Left lung (tissue), 14 donors: ENCODE results near the gene RND1. TPM values are rescaled to one million over a fixed set of nuclear protein-coding genes. Genes with fewer than 3 reads are reported as not detected.
A peak's percentile ranks its signal among the peaks of the same experiment; 100 is the strongest.
"Not testable (repeated sequence)": the region's sequence is repeated elsewhere in the genome, so short reads cannot be mapped to it uniquely, and the experiment has no call there.

Source experiments
- ATAC-seq: fragments of 200-7000 bp; cut with Tn5 transposase; one replicate; pipeline ENCODE4 v1.9.1; 2020; ENCODE audit warnings: moderate library complexity
- DNase-seq, 4 donors: peaks; one replicate each; pipeline ENCODE4 v3.0.0-alpha.2; 2013 to 2020
- H3K27ac ChIP-seq, 2 donors: fragments of 200-600 bp; sonication (generic) in 1 of 2; one replicate each; pipeline versions ENCODE4 v1.5.0 to v1.8.0; 2020 to 2021
- H3K27me3 ChIP-seq, 2 donors: fragments of 200-600 bp; sonication (generic) in 1 of 2; one replicate each; pipeline versions ENCODE4 v1.5.0 to v1.8.0; 2020 to 2021
- H3K36me3 ChIP-seq, 2 donors: fragments of 200-600 bp; sonication (generic) in 1 of 2; one replicate each; pipeline versions ENCODE4 v1.5.0 to v1.8.0; 2020 to 2021
- H3K4me1 ChIP-seq, 2 donors: fragments of 200-600 bp; one replicate each; pipeline ENCODE4 v1.8.0; 2021
- H3K4me3 ChIP-seq, 2 donors: fragments of 200-600 bp; sonication (generic) in 1 of 2; one replicate each; pipeline versions ENCODE4 v1.5.0 to v1.8.0; 2020 to 2021; ENCODE audit warnings: mild to moderate bottlenecking in 1 of 2
- H3K9me3 ChIP-seq, 2 donors: fragments of 200-600 bp; sonication (generic) in 1 of 2; one replicate each; pipeline versions ENCODE4 v1.5.0 to v1.8.0; 2020 to 2021
- intact Hi-C, 2 donors: fragments of 100-400 bp; cut with DNase I; formaldehyde crosslinking; loops; one replicate each; pipeline versions ENCODE4 v1.11.2 to v1.14.2; 2022
- long read RNA-seq, 12 donors: library from polyadenylated mRNA in 2 of 12; unstranded in 2 of 12; transcript quantifications; one replicate each; pipeline ENCODE4 v2.0.0 and lab custom pipeline, GENCODE V29; 2019 to 2026
- polyA plus RNA-seq, 6 donors: library from polyadenylated mRNA; unstranded; fragments of 120-200 nt; gene quantifications; one replicate each; pipeline ENCODE4 v1.2.1, GENCODE V29; 2013; ENCODE audit not compliant: insufficient read length in 6 of 6
- total RNA-seq, 2 donors: library from RNA; stranded (reverse); fragmentation: NEBNext Ultra II Directional; extraction: Animal tissue kit (Norgen Biotek cat#: 25700); gene quantifications; one replicate each; pipeline ENCODE4 v1.2.1, GENCODE V29; 2021
- TF ChIP-seq, protein P1 (sequence below), 2 donors: fragments of 200-600 bp; sonication (generic) in 1 of 2; IDR thresholded peaks; one replicate each; pipeline versions ENCODE4 v1.5.0 to v1.8.0; 2021; ENCODE audit warnings: antibody characterized with exemption in 2 of 2
- donor health status: DM: no; HTN: yes; CAD: no.
- donor health status: DM: no; HTN: no; CAD: no.

RND1 gene
- total RNA-seq = 10 to 100 TPM in 1 of 2 donors, 1 to 10 TPM in 1; 4.0 to 28.1 TPM
- 1 to 10 TPM; 1.8 to 4.9 (median 2.3) TPM for polyA plus RNA-seq
- long read RNA-seq, donor 1 = 0 reads
- long read RNA-seq, donor 2, partial matches to known transcripts = 0 of 1 reads
- long read RNA-seq, donor 2, other reads (novel, unspliced or antisense) = 0 of 1 reads
- long read RNA-seq, donor 3, partial matches to known transcripts = 0 of 2 reads
- long read RNA-seq, donor 3, other reads (novel, unspliced or antisense) = 0 of 2 reads
- long read RNA-seq, donor 4, partial matches to known transcripts = 0 of 1 reads
- long read RNA-seq, donor 4, other reads (novel, unspliced or antisense) = 0 of 1 reads
- long read RNA-seq, donor 5, partial matches to known transcripts = 0 of 1 reads
- long read RNA-seq, donor 5, other reads (novel, unspliced or antisense) = 0 of 1 reads
- long read RNA-seq, donor 6 = 0 reads
- long read RNA-seq, donor 7, partial matches to known transcripts = 0 of 1 reads
- long read RNA-seq, donor 7, other reads (novel, unspliced or antisense) = 0 of 1 reads
- long read RNA-seq, donor 8, partial matches to known transcripts = 0 of 1 reads
- long read RNA-seq, donor 8, other reads (novel, unspliced or antisense) = 0 of 1 reads
- long read RNA-seq, donor 9 = 0 reads
- long read RNA-seq, donor 10, partial matches to known transcripts = 1 of 1 reads
- long read RNA-seq, donor 10, other reads (novel, unspliced or antisense) = 0 of 1 reads
- long read RNA-seq, donor 11, transcript RND1-202 (1 exons, 2,136 nt) = major isoform, 26 of 38 reads
- long read RNA-seq, donor 11, transcript RND1-201 (5 exons, 1,681 nt) = minor isoform, 12 of 38 reads
- long read RNA-seq, donor 11, partial matches to known transcripts = 0 of 38 reads
- long read RNA-seq, donor 11, other reads (novel, unspliced or antisense) = 0 of 38 reads
- long read RNA-seq, donor 12, partial matches to known transcripts = 0 of 3 reads
- long read RNA-seq, donor 12, other reads (novel, unspliced or antisense) = 0 of 3 reads

- Histone ChIP-seq H3K36me3 (peaks cover 0 to 9% of the 10 kb centered on the region in 2 donors), H3K4me3 (peak within 1 kb of the TSS; percentile 60 to 66), H3K9me3 (no peaks in the 10 kb centered on the region), H3K27ac (peak within 1 kb of the TSS; percentile 19 to 33), H3K4me1 (peaks cover 3 to 22% of the 10 kb centered on the region in 2 donors), H3K27me3 (peaks cover 0 to 30% of the 10 kb centered on the region in 2 donors)
- TF ChIP-seq, protein P1, sequence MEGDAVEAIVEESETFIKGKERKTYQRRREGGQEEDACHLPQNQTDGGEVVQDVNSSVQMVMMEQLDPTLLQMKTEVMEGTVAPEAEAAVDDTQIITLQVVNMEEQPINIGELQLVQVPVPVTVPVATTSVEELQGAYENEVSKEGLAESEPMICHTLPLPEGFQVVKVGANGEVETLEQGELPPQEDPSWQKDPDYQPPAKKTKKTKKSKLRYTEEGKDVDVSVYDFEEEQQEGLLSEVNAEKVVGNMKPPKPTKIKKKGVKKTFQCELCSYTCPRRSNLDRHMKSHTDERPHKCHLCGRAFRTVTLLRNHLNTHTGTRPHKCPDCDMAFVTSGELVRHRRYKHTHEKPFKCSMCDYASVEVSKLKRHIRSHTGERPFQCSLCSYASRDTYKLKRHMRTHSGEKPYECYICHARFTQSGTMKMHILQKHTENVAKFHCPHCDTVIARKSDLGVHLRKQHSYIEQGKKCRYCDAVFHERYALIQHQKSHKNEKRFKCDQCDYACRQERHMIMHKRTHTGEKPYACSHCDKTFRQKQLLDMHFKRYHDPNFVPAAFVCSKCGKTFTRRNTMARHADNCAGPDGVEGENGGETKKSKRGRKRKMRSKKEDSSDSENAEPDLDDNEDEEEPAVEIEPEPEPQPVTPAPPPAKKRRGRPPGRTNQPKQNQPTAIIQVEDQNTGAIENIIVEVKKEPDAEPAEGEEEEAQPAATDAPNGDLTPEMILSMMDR (IDR thresholded peaks at IDR 0.05) = no peak
- peak; percentile 94 for ATAC-seq
- intact Hi-C loops = no loop called here
- DNase-seq = peak; percentile 82 to 91 (median 86)
Measured at GRCh38 chr12:48865281-48866051, at the start of gene RND1. Gene RND1, minus strand, starts transcription at chr12:48865870. Its CDS starts 103 bp downstream, at chr12:48865767.

DNA sequence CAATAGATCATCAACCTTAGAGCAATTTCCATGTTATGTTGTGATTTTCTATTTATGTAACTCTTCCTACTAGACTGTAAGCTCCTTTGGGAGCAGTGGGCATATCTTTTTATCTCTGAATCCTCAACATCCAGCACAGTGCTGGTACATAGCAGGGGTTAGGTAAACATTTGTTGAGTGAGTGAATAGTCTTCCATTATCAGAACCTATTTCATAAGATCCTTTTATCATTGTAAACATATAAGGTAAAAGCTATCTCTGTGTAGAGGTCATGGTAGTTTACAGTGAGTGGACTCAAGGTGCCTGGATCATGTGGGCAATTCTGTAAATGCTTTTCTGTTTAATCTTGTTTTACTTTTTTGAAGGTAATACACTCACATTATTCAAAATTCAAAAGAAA, 44.5 kb upstream of the RND1 start:
- H3K4me3 ChIP-seq = no peak overlapping the region
- H3K36me3 ChIP-seq = no peaks in the 10 kb centered on the region
- no peaks in the 10 kb centered on the region for H3K4me1 ChIP-seq
- H3K27ac ChIP-seq = no peak overlapping the region
- DNase-seq = no peak
- no peaks in the 10 kb centered on the region for H3K9me3 ChIP-seq
- no peaks in the 10 kb centered on the region for H3K27me3 ChIP-seq
- TF ChIP-seq, protein P1 (IDR thresholded peaks at IDR 0.05) = no peak
- intact Hi-C loops = no loop called here
- no peak for ATAC-seq

DNA sequence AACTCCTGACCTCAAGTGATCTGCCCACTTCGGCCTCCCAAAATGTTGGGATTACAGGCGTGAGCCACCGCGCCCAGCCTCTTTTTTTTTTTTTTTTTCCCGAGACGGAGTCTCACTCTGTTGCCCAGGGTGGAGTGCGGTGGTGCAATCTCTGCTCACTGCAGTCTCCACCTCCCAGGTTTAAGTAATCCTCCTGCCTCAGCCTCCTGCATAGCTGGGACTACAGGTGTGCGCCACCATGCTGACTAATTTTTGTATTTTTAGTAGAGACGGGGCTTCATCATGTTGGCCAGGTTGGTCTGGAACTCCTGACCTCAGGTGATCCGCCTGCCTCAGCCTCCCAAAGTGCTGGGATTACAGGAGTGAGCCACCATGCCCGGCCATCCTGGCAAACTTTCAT, 44.0 kb upstream of the RND1 start:
- H3K4me3 ChIP-seq, H3K4me1 ChIP-seq, H3K36me3 ChIP-seq, H3K9me3 ChIP-seq, ATAC-seq, H3K27ac ChIP-seq, intact Hi-C loops, H3K27me3 ChIP-seq, DNase-seq: not testable (repeated sequence)

DNA sequence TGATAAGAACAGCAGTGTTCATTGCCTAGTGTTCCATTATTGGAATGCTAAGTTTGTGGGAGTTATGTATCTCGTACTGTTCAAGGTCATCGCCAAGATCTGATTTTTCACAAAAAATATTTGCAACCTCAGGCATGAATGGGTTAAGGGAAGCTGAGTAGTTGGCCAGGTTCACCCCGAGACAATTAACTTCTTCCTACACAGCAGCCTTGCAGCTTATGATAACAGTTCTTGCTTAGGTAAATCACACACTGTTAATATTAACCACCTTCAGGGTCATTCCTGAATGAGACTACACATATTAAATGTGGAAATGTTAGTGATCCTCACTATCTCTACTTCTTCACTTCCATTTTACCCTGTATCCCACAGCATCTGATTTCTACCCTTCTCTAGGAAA, 41.6 kb upstream of the RND1 start:
- H3K27me3 ChIP-seq = no peaks in the 10 kb centered on the region
- DNase-seq = no peak
- no peak overlapping the region for H3K27ac ChIP-seq
- intact Hi-C loops = no loop called here
- H3K4me1 ChIP-seq = peaks cover 6 to 14% of the 10 kb centered on the region in 2 donors
- no peaks in the 10 kb centered on the region for H3K9me3 ChIP-seq
- no peaks in the 10 kb centered on the region for H3K36me3 ChIP-seq
- TF ChIP-seq, protein P1 (IDR thresholded peaks at IDR 0.05) = no peak
- no peak overlapping the region for H3K4me3 ChIP-seq
- ATAC-seq = no peak

- TF ChIP-seq, protein P1 (IDR thresholded peaks at IDR 0.05) = peak; percentile 35 to 52
- Histone ChIP-seq H3K27ac (peak overlapping the region in 1 of 2 donors; percentile 64), H3K9me3 (no peaks in the 10 kb centered on the region), H3K27me3 (no peaks in the 10 kb centered on the region), H3K36me3 (no peaks in the 10 kb centered on the region), H3K4me1 (peaks cover 6 to 14% of the 10 kb centered on the region in 2 donors), H3K4me3 (peak overlapping the region; percentile 24 to 28)
- peak; percentile 92 for ATAC-seq
- intact Hi-C loops = no loop called here
- peak in 3 of 4 donors; percentile 60 to 93 (median 85) for DNase-seq
Measured at GRCh38 chr12:48903982-48904411, 38.3 kb upstream of the RND1 start.
